ENCODE results near the gene PCDHGA2.

- TF ChIP-seq, protein P1, sequence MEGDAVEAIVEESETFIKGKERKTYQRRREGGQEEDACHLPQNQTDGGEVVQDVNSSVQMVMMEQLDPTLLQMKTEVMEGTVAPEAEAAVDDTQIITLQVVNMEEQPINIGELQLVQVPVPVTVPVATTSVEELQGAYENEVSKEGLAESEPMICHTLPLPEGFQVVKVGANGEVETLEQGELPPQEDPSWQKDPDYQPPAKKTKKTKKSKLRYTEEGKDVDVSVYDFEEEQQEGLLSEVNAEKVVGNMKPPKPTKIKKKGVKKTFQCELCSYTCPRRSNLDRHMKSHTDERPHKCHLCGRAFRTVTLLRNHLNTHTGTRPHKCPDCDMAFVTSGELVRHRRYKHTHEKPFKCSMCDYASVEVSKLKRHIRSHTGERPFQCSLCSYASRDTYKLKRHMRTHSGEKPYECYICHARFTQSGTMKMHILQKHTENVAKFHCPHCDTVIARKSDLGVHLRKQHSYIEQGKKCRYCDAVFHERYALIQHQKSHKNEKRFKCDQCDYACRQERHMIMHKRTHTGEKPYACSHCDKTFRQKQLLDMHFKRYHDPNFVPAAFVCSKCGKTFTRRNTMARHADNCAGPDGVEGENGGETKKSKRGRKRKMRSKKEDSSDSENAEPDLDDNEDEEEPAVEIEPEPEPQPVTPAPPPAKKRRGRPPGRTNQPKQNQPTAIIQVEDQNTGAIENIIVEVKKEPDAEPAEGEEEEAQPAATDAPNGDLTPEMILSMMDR (IDR thresholded peaks at IDR 0.05; ENCODE audit: borderline replicate concordance, extremely low read depth, low read length, poor library complexity, severe bottlenecking): no peak
- no peak for TF ChIP-seq EZH2 (IDR thresholded peaks at IDR 0.05; ENCODE audit: borderline replicate concordance, low read depth, low read length, severe bottlenecking)
These were observed 40.2 kb upstream of the PCDHGA2 start for GRCh38 chr5:141298376-141298775.
